Nephron (organoid): Measurements from ENCODE around the gene FAM8A1.

ENCODE experiments used
- H3K27ac Mint-ChIP-seq, 3 experiments: 2 replicates each; pipeline ENCODE4 v1.8.0; 2020; ENCODE audit warnings: mixed read lengths in 3 of 3, mild to moderate bottlenecking in 2 of 3, moderate library complexity in 1 of 3
- H3K27me3 Mint-ChIP-seq: 2 replicates; pipeline ENCODE4 v1.8.0; 2021; ENCODE audit warnings: low read depth, mild to moderate bottlenecking, moderate library complexity, mixed read lengths
- H3K36me3 Mint-ChIP-seq: 2 replicates; pipeline ENCODE4 v1.8.0; 2020; ENCODE audit warnings: low read depth, mixed read lengths
- H3K4me1 Mint-ChIP-seq: 2 replicates; pipeline ENCODE4 v1.8.0; 2020; ENCODE audit warnings: mixed read lengths
- H3K4me3 Mint-ChIP-seq, 3 experiments: 2 replicates each; pipeline ENCODE4 v1.8.0; 2020; ENCODE audit warnings: mild to moderate bottlenecking in 3 of 3, mixed read lengths in 3 of 3, moderate library complexity in 2 of 3
- H3K9me3 Mint-ChIP-seq: 2 replicates; pipeline ENCODE4 v1.8.0; 2020; ENCODE audit warnings: mixed read lengths
- TF ChIP-seq, protein P1 (sequence below), 3 experiments: fragments of 200-600 bp; sonication (generic); IDR thresholded peaks; one replicate each; pipeline ENCODE4 v1.5.0; 2021; ENCODE audit warnings: antibody characterized with exemption in 3 of 3; ENCODE audit not compliant: unreplicated experiment in 3 of 3

The FAM8A1 gene

DNA sequence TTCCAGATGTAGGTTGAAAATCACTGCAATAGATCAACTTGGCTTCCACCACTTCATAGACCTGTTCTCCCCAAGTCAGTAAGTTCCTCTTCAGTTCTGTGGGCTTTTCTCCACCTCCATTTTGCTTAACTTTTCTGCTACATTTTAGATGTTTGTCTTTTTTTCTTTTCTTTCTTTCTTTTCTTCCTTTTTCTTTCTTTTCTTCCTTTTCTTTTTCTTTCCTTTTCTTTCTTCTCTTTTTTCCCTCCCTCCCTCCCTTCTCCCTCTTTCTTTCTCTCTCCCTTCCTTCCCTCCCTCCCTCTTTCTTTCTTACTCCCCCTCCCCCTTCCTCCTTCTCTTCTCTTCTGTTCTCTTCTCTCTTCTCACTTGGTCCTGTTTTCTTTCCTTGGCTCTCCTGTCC lies 6.9 kb upstream of the FAM8A1 start:
- H3K27ac Mint-ChIP-seq: no peak overlapping the region
- H3K4me3 Mint-ChIP-seq: no peak overlapping the region
- no peaks in the 10 kb centered on the region for H3K4me1 Mint-ChIP-seq
- TF ChIP-seq, protein P1, sequence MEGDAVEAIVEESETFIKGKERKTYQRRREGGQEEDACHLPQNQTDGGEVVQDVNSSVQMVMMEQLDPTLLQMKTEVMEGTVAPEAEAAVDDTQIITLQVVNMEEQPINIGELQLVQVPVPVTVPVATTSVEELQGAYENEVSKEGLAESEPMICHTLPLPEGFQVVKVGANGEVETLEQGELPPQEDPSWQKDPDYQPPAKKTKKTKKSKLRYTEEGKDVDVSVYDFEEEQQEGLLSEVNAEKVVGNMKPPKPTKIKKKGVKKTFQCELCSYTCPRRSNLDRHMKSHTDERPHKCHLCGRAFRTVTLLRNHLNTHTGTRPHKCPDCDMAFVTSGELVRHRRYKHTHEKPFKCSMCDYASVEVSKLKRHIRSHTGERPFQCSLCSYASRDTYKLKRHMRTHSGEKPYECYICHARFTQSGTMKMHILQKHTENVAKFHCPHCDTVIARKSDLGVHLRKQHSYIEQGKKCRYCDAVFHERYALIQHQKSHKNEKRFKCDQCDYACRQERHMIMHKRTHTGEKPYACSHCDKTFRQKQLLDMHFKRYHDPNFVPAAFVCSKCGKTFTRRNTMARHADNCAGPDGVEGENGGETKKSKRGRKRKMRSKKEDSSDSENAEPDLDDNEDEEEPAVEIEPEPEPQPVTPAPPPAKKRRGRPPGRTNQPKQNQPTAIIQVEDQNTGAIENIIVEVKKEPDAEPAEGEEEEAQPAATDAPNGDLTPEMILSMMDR (IDR thresholded peaks at IDR 0.05; ENCODE audit: unreplicated experiment in 3 of 3): no peak
- H3K27me3 Mint-ChIP-seq: no peaks in the 10 kb centered on the region
- H3K9me3 Mint-ChIP-seq: no peaks in the 10 kb centered on the region
- no peaks in the 10 kb centered on the region for H3K36me3 Mint-ChIP-seq

DNA sequence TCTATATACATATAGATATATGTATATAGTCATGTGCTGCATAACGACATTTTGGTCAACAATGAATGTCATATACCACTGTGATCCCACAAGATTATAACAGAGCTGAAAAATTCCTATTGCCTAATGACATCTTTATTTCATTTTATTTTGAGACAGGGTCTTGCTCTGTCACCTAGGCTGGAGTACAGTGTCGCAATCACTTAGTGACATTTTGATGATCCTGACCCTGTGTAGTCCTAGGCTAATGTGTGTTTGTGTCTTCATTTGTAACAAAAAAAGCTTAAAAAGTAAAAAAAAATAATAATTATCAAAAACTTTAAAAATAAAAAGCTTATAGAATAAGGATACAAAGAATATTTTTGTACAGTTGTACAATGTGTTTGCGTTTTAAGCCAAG lies 4.0 kb upstream of the FAM8A1 start:
- Mint-ChIP-seq H3K36me3 (no peaks in the 10 kb centered on the region), H3K27ac (no peak overlapping the region), H3K9me3 (no peaks in the 10 kb centered on the region), H3K27me3 (no peaks in the 10 kb centered on the region), H3K4me3 (no peak overlapping the region), H3K4me1 (peaks cover under 1% of the 10 kb centered on the region)
- TF ChIP-seq, protein P1 (IDR thresholded peaks at IDR 0.05; ENCODE audit: unreplicated experiment in 3 of 3): no peak

GRCh38 chr6:17600527-17601385 lies 654 bp downstream of the FAM8A1 start:
- no peaks in the 10 kb centered on the region for H3K27me3 Mint-ChIP-seq
- peak overlapping the region; percentile 85 to 95 (median 94) for H3K4me3 Mint-ChIP-seq
- H3K36me3 Mint-ChIP-seq: peaks cover 19% of the 10 kb centered on the region
- peaks cover 31% of the 10 kb centered on the region for H3K4me1 Mint-ChIP-seq
- no peaks in the 10 kb centered on the region for H3K9me3 Mint-ChIP-seq
- H3K27ac Mint-ChIP-seq: peak overlapping the region; percentile 52 to 96 (median 88)
- TF ChIP-seq, protein P1 (IDR thresholded peaks at IDR 0.05; ENCODE audit: unreplicated experiment in 3 of 3): no peak

DNA sequence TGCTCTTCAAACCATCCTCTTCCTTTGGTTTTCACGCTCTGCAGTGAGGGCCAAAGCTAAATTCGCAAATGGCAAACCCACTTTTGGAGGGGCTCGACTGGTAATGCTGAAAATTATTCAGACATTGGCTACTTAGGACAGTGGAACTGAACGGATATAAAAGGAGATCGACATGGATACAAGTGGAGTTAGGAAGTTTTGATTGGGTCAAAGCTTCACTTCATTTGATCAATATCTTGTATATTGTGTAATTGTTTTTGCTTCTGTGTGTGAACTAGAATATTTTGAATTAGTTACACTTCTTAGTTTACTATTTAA lies 1.2 kb downstream of the FAM8A1 start:
- TF ChIP-seq, protein P1 (IDR thresholded peaks at IDR 0.05; ENCODE audit: unreplicated experiment in 3 of 3): no peak
- Mint-ChIP-seq H3K27me3 (no peaks in the 10 kb centered on the region), H3K27ac (peak overlapping the region; percentile 52 to 88 (median 80)), H3K4me1 (peaks cover 31% of the 10 kb centered on the region), H3K4me3 (peak overlapping the region; percentile 85 to 95 (median 94)), H3K36me3 (peaks cover 22% of the 10 kb centered on the region), H3K9me3 (no peaks in the 10 kb centered on the region)

DNA sequence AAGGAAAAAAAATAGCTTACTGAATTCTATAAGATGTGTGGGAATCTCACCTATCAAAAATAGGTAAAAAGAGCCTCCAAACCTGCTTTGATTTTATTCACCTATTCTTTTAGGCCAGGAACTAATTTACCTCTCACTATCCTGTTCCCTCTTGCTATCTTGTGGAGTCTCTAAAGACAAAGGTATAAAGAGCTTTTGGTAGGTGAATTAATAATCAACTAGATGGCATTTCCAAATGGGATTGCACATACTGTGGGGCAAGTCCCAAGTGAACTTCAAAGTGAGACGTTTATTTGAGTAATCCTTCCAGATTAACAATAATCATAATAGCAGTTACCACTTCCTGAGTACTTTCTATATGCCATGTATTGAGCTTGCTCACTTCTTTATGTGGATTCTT lies 2.8 kb downstream of the FAM8A1 start:
- H3K9me3 Mint-ChIP-seq: no peaks in the 10 kb centered on the region
- peaks cover 31% of the 10 kb centered on the region for H3K4me1 Mint-ChIP-seq
- no peak overlapping the region for H3K27ac Mint-ChIP-seq
- no peaks in the 10 kb centered on the region for H3K27me3 Mint-ChIP-seq
- peak overlapping the region; percentile 85 to 95 (median 94) for H3K4me3 Mint-ChIP-seq
- peaks cover 28% of the 10 kb centered on the region for H3K36me3 Mint-ChIP-seq
- TF ChIP-seq, protein P1 (IDR thresholded peaks at IDR 0.05; ENCODE audit: unreplicated experiment in 3 of 3): no peak

GRCh38 chr6:17606606-17607005 lies 6.5 kb downstream of the FAM8A1 start:
- peaks cover 25% of the 10 kb centered on the region for H3K4me1 Mint-ChIP-seq
- peaks cover 36% of the 10 kb centered on the region for H3K36me3 Mint-ChIP-seq
- no peak overlapping the region for H3K4me3 Mint-ChIP-seq
- no peaks in the 10 kb centered on the region for H3K27me3 Mint-ChIP-seq
- no peaks in the 10 kb centered on the region for H3K9me3 Mint-ChIP-seq
- TF ChIP-seq, protein P1 (IDR thresholded peaks at IDR 0.05; ENCODE audit: unreplicated experiment in 3 of 3): no peak
- no peak overlapping the region for H3K27ac Mint-ChIP-seq
